B cell (primary cell): ENCODE results near the gene PLPP7.

Experiments used
- CTCF ChIP-seq: fragments of 200-600 bp; IDR thresholded peaks from one replicate; pipeline ENCODE4 v1.8.0; 2022; ENCODE audit warnings: antibody characterized with exemption, mild to moderate bottlenecking
- EZH2 ChIP-seq: IDR thresholded peaks from 2 replicates; pipeline ENCODE4 v1.6.1; 2012; ENCODE audit warnings: borderline replicate concordance, low read depth, mild to moderate bottlenecking, moderate library complexity, low read length; ENCODE audit not compliant: insufficient read depth, poor library complexity, severe bottlenecking

DNA sequence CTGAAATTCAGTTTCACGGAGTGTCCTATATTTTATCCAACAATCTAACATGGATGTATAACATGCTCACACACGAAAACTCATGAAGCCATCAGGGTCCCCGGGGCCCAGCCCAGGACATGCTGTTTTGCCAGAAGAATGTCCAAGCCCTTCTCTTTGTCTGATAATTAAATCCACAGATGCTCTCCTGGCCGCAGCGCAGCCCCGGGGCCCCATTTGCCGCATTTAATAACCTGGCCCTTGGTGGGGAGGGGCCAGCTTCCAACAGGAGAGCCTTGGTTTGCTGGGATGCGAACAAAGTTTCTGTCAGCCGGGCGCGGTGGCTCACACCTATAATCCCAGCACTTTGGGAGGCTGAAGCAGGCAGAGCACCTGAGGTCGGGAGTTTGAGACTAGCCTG is 30.0 kb downstream of the PLPP7 start:
- TF ChIP-seq CTCF (no peak), EZH2 (no peak)
